IMR-90 (cell line): ENCODE measurements around the gene EML3. TPM values are rescaled to one million over a fixed set of nuclear protein-coding genes. Genes with fewer than 3 reads are reported as not detected.
A peak's percentile ranks its signal among the peaks of the same experiment; 100 is the strongest.

Source experiments
- ATAC-seq: fragments of 200-7000 bp; cut with Tn5 transposase; 2 replicates; pipeline ENCODE4 v1.9.1; 2020; ENCODE audit warnings: low read depth, mild to moderate bottlenecking, moderate library complexity
- BruUV-seq: library from RNA; stranded (reverse); fragments of 400-500 nt; replicated peaks from 2 replicates; lab custom pipeline; 2021; lab: Mats Ljungman, UMichigan
- CTCF ChIA-PET: fragments of 300-600 bp; formaldehyde crosslinking; extraction: SDS; loops from one replicate; lab custom pipeline; 2021; ENCODE audit warnings: antibody characterized with exemption; lab: Yijun Ruan, JAX
- POLR2A ChIA-PET: fragments of 300-600 bp; sonication (Branson Sonifier 250); formaldehyde crosslinking; loops from one replicate; lab custom pipeline; 2022; ENCODE audit warnings: antibody characterized with exemption; ENCODE audit not compliant: unreplicated experiment; lab: Charles Lee
- DNase-seq: peaks from one replicate; pipeline ENCODE4 v3.0.0; 2013
- H2AFZ ChIP-seq: replicated peaks from 2 replicates; pipeline ENCODE3; 2013; ENCODE audit warnings: low read length, mild to moderate bottlenecking; ENCODE audit not compliant: poor library complexity
- H2AK5ac ChIP-seq: 2 replicates; pipeline ENCODE4 v1.6.1; 2013; ENCODE audit warnings: low read depth, low read length, inconsistent platforms
- H2AK9ac ChIP-seq: replicated peaks from 2 replicates; pipeline ENCODE3; 2013; ENCODE audit warnings: mild to moderate bottlenecking, low read depth, low read length, moderate library complexity; ENCODE audit not compliant: poor library complexity
- H2BK120ac ChIP-seq: 2 replicates; pipeline ENCODE4 v1.6.1; 2013; ENCODE audit warnings: low read depth, low read length, inconsistent platforms
- H2BK15ac ChIP-seq: 3 replicates; pipeline ENCODE4 v1.6.1; 2013; ENCODE audit warnings: low read depth, low read length, inconsistent platforms
- H2BK20ac ChIP-seq: 2 replicates; pipeline ENCODE4 v1.6.1; 2013; ENCODE audit warnings: low read depth, mild to moderate bottlenecking, inconsistent platforms, low read length, moderate library complexity
- H2BK5ac ChIP-seq: 2 replicates; pipeline ENCODE4 v1.6.1; 2013; ENCODE audit warnings: mild to moderate bottlenecking, low read depth, low read length, inconsistent platforms; ENCODE audit not compliant: poor library complexity, severe bottlenecking
- H3K14ac ChIP-seq: replicated peaks from 2 replicates; pipeline ENCODE4 v1.6.1; 2013; ENCODE audit warnings: low read depth, low read length, inconsistent platforms
- H3K18ac ChIP-seq: 2 replicates; pipeline ENCODE4 v1.6.1; 2013; ENCODE audit warnings: low read depth, low read length, control low read depth
- H3K23ac ChIP-seq: 2 replicates; pipeline ENCODE4 v1.6.1; 2013; ENCODE audit warnings: low read depth, low read length, inconsistent platforms
- H3K27ac ChIP-seq: 2 replicates; pipeline ENCODE4 v1.5.1; 2013; ENCODE audit warnings: mild to moderate bottlenecking, control low read depth, low read length; ENCODE audit not compliant: insufficient read depth
- H3K27me3 ChIP-seq: 2 replicates; pipeline ENCODE4 v1.6.1; 2013; ENCODE audit warnings: low read length; ENCODE audit not compliant: control insufficient read depth, insufficient read depth
- H3K36me3 ChIP-seq: 2 replicates; pipeline ENCODE4 v1.6.1; 2013; ENCODE audit warnings: low read length, mixed read lengths; ENCODE audit not compliant: control insufficient read depth, insufficient read depth
- H3K4ac ChIP-seq: 2 replicates; pipeline ENCODE4 v1.6.1; 2013; ENCODE audit warnings: low read depth, low read length, inconsistent platforms
- H3K4me1 ChIP-seq: 2 replicates; pipeline ENCODE4 v1.6.1; 2013; ENCODE audit warnings: low read length, mixed read lengths; ENCODE audit not compliant: control insufficient read depth, insufficient read depth
- H3K4me2 ChIP-seq: 2 replicates; pipeline ENCODE4 v1.6.1; 2013; ENCODE audit warnings: low read depth, mild to moderate bottlenecking, control low read depth, low read length, moderate library complexity
- H3K4me3 ChIP-seq: 2 replicates; pipeline ENCODE4 v1.5.1; 2013; ENCODE audit warnings: low read depth, mild to moderate bottlenecking, control low read depth, low read length, moderate library complexity; ENCODE audit not compliant: insufficient read depth
- H3K56ac ChIP-seq: 2 replicates; pipeline ENCODE4 v1.6.1; 2013; ENCODE audit warnings: low read length, inconsistent platforms; ENCODE audit not compliant: insufficient read depth; ENCODE audit errors: extremely low read depth
- H3K79me1 ChIP-seq, 2 experiments: 2 replicates each; pipeline ENCODE4 v1.6.1; 2013; ENCODE audit warnings: low read length in 2 of 2, inconsistent platforms in 1 of 2, low read depth in 1 of 2
- H3K9ac ChIP-seq: 2 replicates; pipeline ENCODE4 v1.6.1; 2013; ENCODE audit warnings: low read depth, low read length, control low read depth
- H3K9me1 ChIP-seq: 2 replicates; pipeline ENCODE4 v1.6.1; 2013; ENCODE audit warnings: low read length, inconsistent platforms; ENCODE audit not compliant: insufficient read depth
- H3K9me3 ChIP-seq: 2 replicates; pipeline ENCODE4 v1.6.1; 2013; ENCODE audit warnings: low read length; ENCODE audit not compliant: control insufficient read depth, insufficient read depth
- H4K20me1 ChIP-seq: 2 replicates; pipeline ENCODE4 v1.6.1; 2013; ENCODE audit warnings: low read length, inconsistent platforms; ENCODE audit not compliant: insufficient read depth
- H4K5ac ChIP-seq: 2 replicates; pipeline ENCODE4 v1.6.1; 2013; ENCODE audit warnings: mild to moderate bottlenecking, low read depth, low read length, control low read depth
- H4K8ac ChIP-seq, 2 experiments: 2 replicates each; pipeline ENCODE4 v1.6.1; 2013; ENCODE audit warnings: low read depth in 2 of 2, low read length in 2 of 2, control low read depth in 1 of 2, inconsistent platforms in 1 of 2
- H4K91ac ChIP-seq: 2 replicates; pipeline ENCODE4 v1.6.1; 2013; ENCODE audit warnings: low read depth, low read length, inconsistent platforms; ENCODE audit not compliant: insufficient read depth
- BHLHE40 ChIP-seq: fragments of 150-350 bp; IDR thresholded peaks from 2 replicates; pipeline ENCODE4 v1.6.1; 2016; ENCODE audit warnings: mild to moderate bottlenecking, low read depth, low read length
- CEBPB ChIP-seq: IDR thresholded peaks from 2 replicates; pipeline ENCODE4 v1.6.1; 2012; ENCODE audit warnings: low read depth, low read length, improper control_type of control experiment
- CHD1 ChIP-seq: IDR thresholded peaks from 2 replicates; pipeline ENCODE4 v1.6.1; 2012; ENCODE audit warnings: low read depth, low read length, improper control_type of control experiment
- FOS ChIP-seq: fragments of 150-350 bp; IDR thresholded peaks from 2 replicates; pipeline ENCODE4 v1.6.1; 2016; ENCODE audit warnings: low read depth, low read length
- MAFK ChIP-seq: IDR thresholded peaks from 2 replicates; pipeline ENCODE4 v1.6.1; 2012; ENCODE audit warnings: low read depth, low read length, improper control_type of control experiment
- MAZ ChIP-seq: IDR thresholded peaks from 2 replicates; pipeline ENCODE4 v1.6.1; 2012; ENCODE audit warnings: low read depth, mild to moderate bottlenecking, low read length, improper control_type of control experiment, moderate library complexity, borderline replicate concordance
- MXI1 ChIP-seq: IDR thresholded peaks from 2 replicates; pipeline ENCODE4 v1.6.1; 2012; ENCODE audit warnings: low read depth, mild to moderate bottlenecking, low read length, moderate library complexity, borderline replicate concordance
- NFE2L2 ChIP-seq: fragments of 150-350 bp; IDR thresholded peaks from 2 replicates; pipeline ENCODE4 v1.6.1; 2016; ENCODE audit warnings: low read depth, mild to moderate bottlenecking, low read length
- POLR2A ChIP-seq: IDR thresholded peaks from 2 replicates; pipeline ENCODE4 v1.6.1; 2012; ENCODE audit warnings: mild to moderate bottlenecking, low read depth, low read length
- RAD21 ChIP-seq: IDR thresholded peaks from 2 replicates; pipeline ENCODE4 v1.6.1; 2012; ENCODE audit warnings: low read length, improper control_type of control experiment
- RFX5 ChIP-seq: IDR thresholded peaks from 2 replicates; pipeline ENCODE4 v1.8.0; 2012; ENCODE audit warnings: low read depth, mild to moderate bottlenecking, low read length, moderate library complexity
- SMC3 ChIP-seq: fragments of 150-350 bp; IDR thresholded peaks from 2 replicates; pipeline ENCODE4 v1.6.1; 2016; ENCODE audit warnings: low read depth, mild to moderate bottlenecking, antibody characterized with exemption, low read length, moderate library complexity
- WGBS, 2 experiments: methylation state at CpG; one replicate each; pipeline versions ENCODE4 v1.1.5 to v1.1.7; 2013; ENCODE audit warnings: missing lambda C conversion rate in 2 of 2; ENCODE audit not compliant: insufficient read length in 1 of 2; ENCODE audit errors: extremely low coverage in 2 of 2; 5-methylcytosine and 5-hydroxymethylcytosine counted together
- dilution Hi-C: fragments of 300-500 bp; cut with HindIII; formaldehyde crosslinking; loops from one replicate; pipeline ENCODE4 v1.14.3; 2018; ENCODE audit warnings: low sequenced_read_pairs; ENCODE audit not compliant: unreplicated experiment
- in situ Hi-C: fragments of 300-500 bp; cut with MboI; formaldehyde crosslinking; loops from 3 replicates; pipeline ENCODE4 v1.14.3; 2019; ENCODE audit warnings: low sequenced_read_pairs, inconsistent platforms, mixed read lengths
- intact Hi-C: fragments of 100-400 bp; cut with micrococcal nuclease; formaldehyde crosslinking; loops from 2 replicates; pipeline ENCODE4 v1.10.0; 2022
- polyA plus RNA-seq, 3 experiments: library from polyadenylated mRNA; depleted of rRNA; stranded (reverse); fragments of >200 nt; gene quantifications; 2 replicates each; pipeline ENCODE4 v1.2.3, GENCODE V29; 2012; ENCODE audit warnings: low replicate concordance in 1 of 3
- total RNA-seq: library from RNA; depleted of rRNA; stranded (reverse); fragments of >200 nt; gene quantifications from 2 replicates; pipeline ENCODE4 v1.2.3, GENCODE V29; 2012
- TF ChIP-seq, protein P1 (sequence below): fragments of 150-350 bp; IDR thresholded peaks from 2 replicates; pipeline ENCODE4 v1.6.1; 2017; ENCODE audit warnings: mild to moderate bottlenecking, antibody characterized with exemption, low read length, low read depth
- TF ChIP-seq, protein P2 (sequence below): conservative IDR thresholded peaks from 2 replicates; pipeline ENCODE4 v1.5.1; 2012; ENCODE audit warnings: mild to moderate bottlenecking, low read depth, low read length, improper control_type of control experiment
- TF ChIP-seq, protein P3 (sequence below): fragments of 150-350 bp; IDR thresholded peaks from 2 replicates; pipeline ENCODE4 v1.6.1; 2016; ENCODE audit warnings: low read depth, mild to moderate bottlenecking, low read length, moderate library complexity, borderline replicate concordance

The EML3 gene
- total and polyA plus RNA-seq, 2 of the 4 experiments (the other 2 are of a cell fraction), result 5.0 to 24.7 TPM

DNA sequence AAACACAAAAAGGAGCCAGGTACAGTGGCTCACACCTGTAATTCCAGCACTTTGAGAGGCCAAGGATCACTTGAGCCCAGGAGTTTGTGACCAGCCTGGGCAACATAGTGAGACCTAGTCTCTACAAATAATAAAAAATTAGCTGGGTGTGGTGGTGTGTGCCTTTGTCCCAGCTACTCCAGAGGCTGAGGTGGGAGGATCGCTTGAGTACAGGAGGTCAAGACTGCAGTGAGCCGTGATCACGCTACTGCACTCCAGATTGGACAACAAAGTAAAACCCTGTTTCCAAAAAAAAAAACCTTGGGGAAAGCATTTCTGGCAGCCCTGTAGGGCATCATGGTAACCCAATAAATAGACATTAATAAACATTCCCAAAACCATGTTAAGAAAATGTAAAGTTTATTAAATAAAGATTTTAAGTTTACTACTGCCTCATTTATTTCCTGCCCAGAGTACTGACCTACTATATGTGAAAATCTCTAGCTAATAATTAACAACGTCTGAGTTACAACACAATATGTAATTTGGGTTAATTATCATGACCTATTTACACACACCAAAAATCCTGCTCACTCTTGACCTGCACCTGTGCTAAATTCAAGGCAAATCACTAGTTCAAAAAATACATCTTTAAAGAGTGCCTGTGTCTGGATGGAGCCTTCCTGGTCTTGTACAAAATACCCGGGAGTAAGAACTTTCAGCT lies 47.3 kb downstream of the EML3 start:
- BruUV-seq, result no TSS peak
- no peak overlapping the region for H2BK5ac ChIP-seq
- H2AK9ac ChIP-seq, result no peak overlapping the region
- no peak overlapping the region for H4K91ac ChIP-seq
- H4K20me1 ChIP-seq, result peaks cover 57% of the 10 kb centered on the region
- H2BK15ac ChIP-seq, result no peak overlapping the region
- H2BK120ac ChIP-seq, result no peak overlapping the region
- no peak overlapping the region for H2AFZ ChIP-seq
- H3K14ac ChIP-seq, result no peak overlapping the region
- whole genome bisulfite sequencing, 2 experiments, result no CpG with 5 or more reads among the region's 5 CpGs
- no peak overlapping the region for H4K5ac ChIP-seq
- H3K4ac ChIP-seq, result no peak overlapping the region
- in situ Hi-C loops, result no loop called here
- ATAC-seq (no peak), DNase-seq (no peak)
- H3K4me1 ChIP-seq, result no peaks in the 10 kb centered on the region
- H3K23ac ChIP-seq, result peak overlapping the region; percentile 35; the same call in 1 of the 2 replicates
- CTCF ChIA-PET, result interaction anchor here (0.7 to 1.1 kb wide), 2 partner anchors 141 to 166 kb away, joined by 3 read pairs; no protein-coding TSS in a partner anchor
- H3K4me3 ChIP-seq, result no peak overlapping the region
- POLR2A ChIA-PET, result interaction anchor here (0.6 kb wide), 1 partner anchor 135 kb away, joined by 3 read pairs; no protein-coding TSS in a partner anchor
- H3K4me2 ChIP-seq, result no peak overlapping the region
- intact Hi-C loops, result no loop called here
- H3K9me3 ChIP-seq, result no peaks in the 10 kb centered on the region
- H3K36me3 ChIP-seq, result peaks cover 50% of the 10 kb centered on the region
- no peak overlapping the region for H2AK5ac ChIP-seq
- no peak overlapping the region for H4K8ac ChIP-seq
- H3K9ac ChIP-seq, result no peak overlapping the region
- peaks cover 8 to 33% of the 10 kb centered on the region in 2 experiments; a peak in 3 of 4 replicates for H3K79me1 ChIP-seq
- H3K18ac ChIP-seq, result no peak overlapping the region
- H3K27ac ChIP-seq, result no peak overlapping the region
- H3K9me1 ChIP-seq, result no peaks in the 10 kb centered on the region
- H2BK20ac ChIP-seq, result no peak overlapping the region
- no peak overlapping the region for H3K56ac ChIP-seq
- dilution Hi-C loops, result no loop called here
- no peaks in the 10 kb centered on the region for H3K27me3 ChIP-seq
- TF ChIP-seq, protein P1, sequence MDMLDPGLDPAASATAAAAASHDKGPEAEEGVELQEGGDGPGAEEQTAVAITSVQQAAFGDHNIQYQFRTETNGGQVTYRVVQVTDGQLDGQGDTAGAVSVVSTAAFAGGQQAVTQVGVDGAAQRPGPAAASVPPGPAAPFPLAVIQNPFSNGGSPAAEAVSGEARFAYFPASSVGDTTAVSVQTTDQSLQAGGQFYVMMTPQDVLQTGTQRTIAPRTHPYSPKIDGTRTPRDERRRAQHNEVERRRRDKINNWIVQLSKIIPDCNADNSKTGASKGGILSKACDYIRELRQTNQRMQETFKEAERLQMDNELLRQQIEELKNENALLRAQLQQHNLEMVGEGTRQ, result no peak
- TF ChIP-seq NFE2L2, result no peak
- no peak for TF ChIP-seq FOS
- no peak for TF ChIP-seq RFX5
- no peak for TF ChIP-seq RAD21
- TF ChIP-seq, protein P2, sequence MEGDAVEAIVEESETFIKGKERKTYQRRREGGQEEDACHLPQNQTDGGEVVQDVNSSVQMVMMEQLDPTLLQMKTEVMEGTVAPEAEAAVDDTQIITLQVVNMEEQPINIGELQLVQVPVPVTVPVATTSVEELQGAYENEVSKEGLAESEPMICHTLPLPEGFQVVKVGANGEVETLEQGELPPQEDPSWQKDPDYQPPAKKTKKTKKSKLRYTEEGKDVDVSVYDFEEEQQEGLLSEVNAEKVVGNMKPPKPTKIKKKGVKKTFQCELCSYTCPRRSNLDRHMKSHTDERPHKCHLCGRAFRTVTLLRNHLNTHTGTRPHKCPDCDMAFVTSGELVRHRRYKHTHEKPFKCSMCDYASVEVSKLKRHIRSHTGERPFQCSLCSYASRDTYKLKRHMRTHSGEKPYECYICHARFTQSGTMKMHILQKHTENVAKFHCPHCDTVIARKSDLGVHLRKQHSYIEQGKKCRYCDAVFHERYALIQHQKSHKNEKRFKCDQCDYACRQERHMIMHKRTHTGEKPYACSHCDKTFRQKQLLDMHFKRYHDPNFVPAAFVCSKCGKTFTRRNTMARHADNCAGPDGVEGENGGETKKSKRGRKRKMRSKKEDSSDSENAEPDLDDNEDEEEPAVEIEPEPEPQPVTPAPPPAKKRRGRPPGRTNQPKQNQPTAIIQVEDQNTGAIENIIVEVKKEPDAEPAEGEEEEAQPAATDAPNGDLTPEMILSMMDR, result no peak
- TF ChIP-seq POLR2A, result no peak
- no peak for TF ChIP-seq MAZ
- no peak for TF ChIP-seq CEBPB
- TF ChIP-seq BHLHE40, result no peak
- TF ChIP-seq MXI1, result no peak
- TF ChIP-seq SMC3, result no peak
- TF ChIP-seq CHD1, result no peak
- no peak for TF ChIP-seq MAFK
- TF ChIP-seq, protein P3, sequence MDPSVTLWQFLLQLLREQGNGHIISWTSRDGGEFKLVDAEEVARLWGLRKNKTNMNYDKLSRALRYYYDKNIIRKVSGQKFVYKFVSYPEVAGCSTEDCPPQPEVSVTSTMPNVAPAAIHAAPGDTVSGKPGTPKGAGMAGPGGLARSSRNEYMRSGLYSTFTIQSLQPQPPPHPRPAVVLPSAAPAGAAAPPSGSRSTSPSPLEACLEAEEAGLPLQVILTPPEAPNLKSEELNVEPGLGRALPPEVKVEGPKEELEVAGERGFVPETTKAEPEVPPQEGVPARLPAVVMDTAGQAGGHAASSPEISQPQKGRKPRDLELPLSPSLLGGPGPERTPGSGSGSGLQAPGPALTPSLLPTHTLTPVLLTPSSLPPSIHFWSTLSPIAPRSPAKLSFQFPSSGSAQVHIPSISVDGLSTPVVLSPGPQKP, result no peak
